NOMO-1 (cell line): ENCODE measurements around the gene SH3GL1.

ENCODE experiments used
- DNase-seq, 2 experiments: peaks; one replicate each; lab custom pipeline; 2025; ENCODE audit not compliant: unreplicated experiment in 2 of 2; lab: John Stamatoyannopoulos, UW

The SH3GL1 gene, protein sequence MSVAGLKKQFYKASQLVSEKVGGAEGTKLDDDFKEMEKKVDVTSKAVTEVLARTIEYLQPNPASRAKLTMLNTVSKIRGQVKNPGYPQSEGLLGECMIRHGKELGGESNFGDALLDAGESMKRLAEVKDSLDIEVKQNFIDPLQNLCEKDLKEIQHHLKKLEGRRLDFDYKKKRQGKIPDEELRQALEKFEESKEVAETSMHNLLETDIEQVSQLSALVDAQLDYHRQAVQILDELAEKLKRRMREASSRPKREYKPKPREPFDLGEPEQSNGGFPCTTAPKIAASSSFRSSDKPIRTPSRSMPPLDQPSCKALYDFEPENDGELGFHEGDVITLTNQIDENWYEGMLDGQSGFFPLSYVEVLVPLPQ

DNA sequence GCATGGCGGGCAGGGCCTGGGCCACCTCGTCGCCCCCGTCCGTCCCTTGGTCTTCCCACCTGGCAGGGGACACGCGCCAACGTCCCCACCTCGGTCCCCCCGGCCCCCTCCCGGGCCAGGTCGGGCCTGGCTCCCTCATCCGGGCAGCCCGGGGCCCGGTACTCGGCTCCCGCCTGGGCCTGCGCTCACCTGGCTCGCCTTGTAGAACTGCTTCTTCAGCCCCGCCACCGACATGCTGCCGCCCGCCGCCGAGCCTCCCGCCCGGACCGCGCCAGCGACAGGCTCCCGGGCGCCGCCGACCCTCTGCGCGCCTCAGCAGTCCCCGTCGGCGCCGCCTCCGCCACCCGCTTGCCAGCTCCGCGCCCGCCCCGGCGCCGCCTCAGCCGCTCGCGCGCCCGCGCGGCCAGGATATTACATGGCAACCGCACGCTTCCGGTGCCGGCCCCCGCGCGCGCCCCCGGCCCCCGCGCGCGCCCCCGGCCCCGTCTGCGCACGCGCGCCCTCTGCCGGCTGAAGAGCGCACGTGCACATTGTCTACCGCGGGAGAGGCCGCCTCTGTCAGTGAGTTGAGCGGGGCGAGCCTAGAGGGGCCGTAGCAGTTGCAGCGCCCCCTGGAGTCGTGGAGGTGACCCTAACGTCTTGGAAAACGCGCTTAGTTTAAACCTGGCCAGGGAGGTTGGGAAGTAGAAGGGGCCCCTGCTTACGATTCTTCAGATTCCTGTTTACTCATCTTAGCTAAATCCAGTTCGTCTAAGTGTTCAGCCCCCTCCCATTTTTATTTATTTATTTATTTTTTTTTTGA is at the start of gene SH3GL1:
Gene SH3GL1, minus strand, starts transcription at position 413 of the 802 bp plus-strand sequence. Its CDS starts 179 bp downstream, at position 234.
- DNase-seq: peak; percentile 86 to 92

DNA sequence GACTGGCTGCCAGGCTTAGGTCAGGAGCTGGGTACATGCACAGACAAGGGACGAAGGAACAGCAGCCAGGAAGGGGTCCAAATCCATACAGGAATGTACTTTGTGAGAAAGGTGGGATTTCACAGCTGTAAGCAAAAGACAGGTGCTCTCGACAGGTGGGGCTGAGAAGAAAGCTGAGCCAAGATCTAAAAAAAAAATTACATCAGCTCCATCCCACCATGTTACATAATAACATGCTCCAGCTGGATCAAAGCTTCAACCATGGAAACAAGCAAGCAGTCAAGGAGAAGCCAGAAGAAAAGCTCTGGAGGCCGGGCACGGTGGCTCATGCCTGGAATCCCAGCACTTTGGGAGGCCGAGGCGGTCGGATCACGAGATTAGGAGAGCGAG is 49.3 kb upstream of the SH3GL1 start:
- no peak for DNase-seq

DNA sequence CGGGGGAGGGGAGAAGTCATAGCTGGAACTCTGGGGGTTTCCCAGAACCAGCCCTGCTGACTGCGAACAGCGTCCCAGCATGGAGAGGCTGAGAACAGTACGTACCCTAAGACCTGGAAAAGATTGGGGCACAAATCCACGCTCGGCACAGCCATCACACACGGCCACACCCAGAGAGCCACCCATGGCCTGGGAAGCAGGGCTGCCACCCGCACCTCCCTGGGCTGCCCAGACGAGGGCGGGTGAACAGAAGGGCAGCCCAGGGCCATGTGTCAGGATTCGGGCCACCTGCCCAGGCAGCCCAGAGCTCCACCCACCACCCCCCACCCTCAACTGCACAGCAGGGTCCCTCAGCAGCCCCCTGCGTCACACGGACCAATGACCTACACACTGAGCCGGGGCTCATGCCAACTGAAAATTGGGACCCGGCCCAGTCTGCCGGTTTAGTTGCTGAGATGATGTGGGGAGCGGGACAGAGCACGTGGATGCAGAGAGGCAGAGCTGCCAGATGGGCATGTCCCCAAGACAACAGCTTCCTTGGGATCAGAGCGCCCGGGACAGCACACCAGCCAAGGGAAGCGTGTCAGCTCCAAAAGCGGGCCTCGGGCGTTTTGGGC is 48.8 kb upstream of the SH3GL1 start:
- DNase-seq: no peak

DNA sequence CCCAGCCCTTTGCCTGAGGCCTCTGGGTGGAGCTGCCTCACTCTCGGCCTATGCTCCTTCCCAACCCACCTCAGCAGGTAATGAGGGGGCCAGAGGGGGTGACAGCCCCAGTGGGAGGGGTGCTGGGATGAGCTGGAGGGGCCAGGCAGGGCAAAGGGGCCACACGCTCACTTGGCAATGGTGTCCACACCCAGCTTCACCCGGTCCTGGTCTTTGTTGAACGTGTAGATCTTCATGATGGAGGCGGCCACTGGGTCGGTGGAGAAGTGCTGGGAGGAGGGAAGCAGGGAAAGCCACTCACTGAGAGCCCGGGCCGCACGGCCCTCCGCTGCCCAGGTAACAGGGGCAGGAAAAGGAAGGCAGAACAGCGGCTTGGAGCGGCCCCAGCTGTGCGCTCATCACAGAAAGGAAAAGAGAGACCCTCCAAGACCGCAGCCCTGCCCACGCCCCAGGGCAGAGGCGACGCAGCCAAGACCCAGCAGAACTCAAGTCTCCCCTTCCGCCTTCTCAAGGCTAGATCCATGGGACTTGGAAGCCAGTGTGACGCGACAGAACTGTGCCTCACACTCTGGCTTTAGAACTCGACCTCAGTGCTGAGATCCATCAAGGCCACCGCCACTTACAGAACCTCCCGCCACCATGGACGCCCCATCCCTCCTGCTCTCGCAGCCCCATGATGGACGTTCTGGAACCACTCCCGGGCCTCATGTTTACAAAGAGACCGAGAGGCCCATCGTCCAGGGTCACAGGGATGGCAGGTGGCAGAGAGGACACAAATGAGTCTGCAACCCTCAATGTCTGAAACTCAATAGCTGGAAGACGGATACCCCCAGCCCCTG is 48.0 kb upstream of the SH3GL1 start:
- no peak for DNase-seq

DNA sequence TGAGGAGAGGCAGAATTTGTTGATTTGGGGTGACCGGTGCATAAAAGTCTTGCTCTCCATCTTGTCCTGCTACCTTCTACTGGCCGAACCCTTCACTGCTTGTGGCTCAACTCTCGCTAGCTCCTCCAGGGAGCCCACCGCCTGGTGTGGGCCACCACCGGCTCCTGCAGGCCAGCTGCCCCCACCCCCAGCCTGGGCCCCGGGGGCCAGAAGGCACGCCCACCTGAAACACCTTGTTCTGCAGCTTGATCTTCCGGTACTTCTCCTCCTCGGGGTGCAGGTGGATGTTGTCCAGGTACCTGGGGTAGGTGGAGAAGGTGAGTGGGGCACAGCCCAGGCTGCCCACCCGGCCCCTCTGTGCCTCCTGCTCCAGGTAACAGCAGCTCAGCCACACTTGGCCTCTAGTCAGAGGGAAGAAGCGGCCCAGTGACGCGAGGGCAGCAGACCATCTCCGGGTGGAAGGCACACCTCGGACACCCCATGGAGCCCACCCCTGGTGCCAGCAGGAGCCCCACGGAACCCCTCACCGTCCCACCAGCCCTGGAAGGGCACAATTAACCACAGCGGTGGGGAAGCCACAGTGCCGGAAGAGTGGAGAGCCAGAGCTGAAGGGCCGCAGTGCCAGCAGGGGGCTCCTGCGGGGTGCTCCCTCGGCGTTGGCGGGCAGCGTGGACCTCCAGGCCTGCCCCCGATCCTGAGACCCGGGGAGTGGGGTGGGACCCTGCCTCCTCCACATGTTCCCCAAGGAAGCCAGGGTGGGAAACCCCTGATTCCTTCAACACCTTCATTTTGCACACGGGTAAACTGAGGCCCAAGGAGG is 47.2 kb upstream of the SH3GL1 start:
- DNase-seq: no peak

DNA sequence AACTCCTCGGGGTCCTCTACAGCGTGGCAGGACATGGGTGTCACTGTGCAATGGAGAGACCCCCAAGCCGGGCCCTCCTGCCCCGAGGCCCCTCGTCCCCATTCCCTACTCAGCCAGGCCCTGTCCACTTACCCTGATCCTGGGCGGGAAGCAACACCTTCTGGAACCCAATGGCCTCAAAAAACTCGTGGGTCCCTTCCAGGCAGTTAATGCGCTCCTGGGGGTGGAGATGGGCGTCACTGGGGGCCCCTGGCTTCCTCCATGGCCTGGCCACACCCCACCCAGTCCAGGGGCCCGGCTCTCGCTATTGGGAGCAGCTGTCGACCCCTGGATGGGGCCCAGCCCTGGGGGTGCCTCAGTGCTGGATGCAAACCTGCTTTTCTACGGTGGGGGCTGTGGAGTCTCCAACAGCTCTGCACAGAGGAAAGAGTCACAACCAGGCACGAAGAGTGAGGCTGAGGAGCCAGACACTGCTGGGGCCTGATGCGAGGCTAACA is 46.4 kb upstream of the SH3GL1 start:
- DNase-seq: no peak

DNA sequence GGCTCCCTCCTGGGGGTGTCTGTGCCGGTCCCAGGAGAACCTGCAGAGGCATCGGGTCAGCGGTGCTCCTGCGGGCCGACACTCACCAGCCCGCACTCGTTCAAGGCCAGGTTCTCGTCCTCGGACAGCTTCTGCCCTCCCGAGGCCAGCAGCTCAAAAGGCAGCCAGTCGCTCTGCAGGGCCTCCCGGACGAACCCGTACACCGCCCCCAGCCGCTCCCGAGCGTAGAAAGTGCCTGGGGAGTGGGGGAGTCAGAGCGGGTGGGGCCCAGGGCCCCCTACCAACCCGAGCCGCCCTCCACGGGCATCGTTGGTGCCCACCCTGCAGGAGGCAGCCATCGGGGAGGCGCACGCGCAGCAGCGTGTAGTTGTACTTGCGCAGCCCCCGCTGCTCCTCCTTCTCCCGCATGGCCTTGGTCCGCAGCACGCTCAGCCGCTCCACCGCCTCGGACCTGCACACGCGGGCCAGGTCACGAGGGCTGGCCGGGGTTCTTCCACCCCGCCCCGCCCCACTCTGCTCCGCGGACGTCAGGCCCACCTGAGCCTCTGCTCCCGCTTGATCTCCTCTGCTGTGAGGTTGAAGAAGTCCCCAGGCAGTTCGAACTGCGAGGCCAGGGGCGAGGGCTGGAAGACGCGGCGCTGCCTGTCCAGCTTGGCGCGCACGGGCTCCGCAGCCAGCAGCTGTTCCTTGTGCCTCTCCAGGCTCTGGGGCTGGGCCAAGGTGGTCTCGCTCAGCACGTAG is 45.8 kb upstream of the SH3GL1 start:
- DNase-seq: no peak

DNA sequence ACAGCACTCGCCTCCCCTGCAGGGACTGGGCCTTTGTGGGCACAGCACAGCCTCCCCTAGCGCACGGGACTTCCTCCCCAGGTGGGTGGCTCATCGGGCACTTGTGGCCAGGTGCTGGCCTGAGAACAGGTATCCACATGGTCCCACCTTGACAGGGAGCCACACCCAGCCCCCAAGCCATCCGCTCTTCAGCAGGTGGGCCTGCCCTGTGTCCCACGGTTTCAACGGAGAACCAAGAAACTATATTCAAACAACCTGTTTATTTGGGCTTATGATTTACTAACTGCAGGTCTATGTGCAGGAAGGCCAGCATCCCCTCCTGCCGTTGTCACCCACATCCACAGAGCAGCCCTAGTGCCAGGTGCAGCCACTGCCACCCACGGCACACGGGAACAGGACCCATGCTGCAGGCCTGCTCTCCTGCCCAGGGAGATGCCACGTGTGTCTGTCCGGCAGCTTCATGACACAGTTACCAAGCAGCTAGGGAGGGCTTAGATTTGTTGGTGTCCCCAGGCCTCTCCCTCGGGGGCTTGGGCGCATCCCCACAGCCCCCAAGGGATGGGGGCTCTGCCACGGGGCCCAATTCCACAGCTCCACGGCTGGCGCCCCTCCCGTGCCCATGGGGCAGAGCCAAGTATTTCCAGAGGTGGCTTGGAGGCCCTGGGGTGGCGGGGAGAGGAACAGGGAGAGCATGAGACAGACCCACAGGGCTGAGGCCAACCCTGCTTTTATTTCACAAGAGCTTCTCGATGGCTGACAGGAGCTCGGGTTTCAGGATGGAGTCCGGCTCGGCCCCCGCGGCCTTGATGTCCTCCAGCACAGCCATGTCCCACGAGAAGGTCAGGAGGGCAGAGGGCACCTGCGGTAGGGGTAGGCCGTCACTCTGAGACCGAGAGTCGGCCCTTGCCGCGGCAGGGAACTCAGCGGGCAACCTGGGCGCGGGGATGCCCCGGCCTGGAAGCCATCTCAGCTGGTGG is 44.7 kb upstream of the SH3GL1 start:
- no peak for DNase-seq

DNA sequence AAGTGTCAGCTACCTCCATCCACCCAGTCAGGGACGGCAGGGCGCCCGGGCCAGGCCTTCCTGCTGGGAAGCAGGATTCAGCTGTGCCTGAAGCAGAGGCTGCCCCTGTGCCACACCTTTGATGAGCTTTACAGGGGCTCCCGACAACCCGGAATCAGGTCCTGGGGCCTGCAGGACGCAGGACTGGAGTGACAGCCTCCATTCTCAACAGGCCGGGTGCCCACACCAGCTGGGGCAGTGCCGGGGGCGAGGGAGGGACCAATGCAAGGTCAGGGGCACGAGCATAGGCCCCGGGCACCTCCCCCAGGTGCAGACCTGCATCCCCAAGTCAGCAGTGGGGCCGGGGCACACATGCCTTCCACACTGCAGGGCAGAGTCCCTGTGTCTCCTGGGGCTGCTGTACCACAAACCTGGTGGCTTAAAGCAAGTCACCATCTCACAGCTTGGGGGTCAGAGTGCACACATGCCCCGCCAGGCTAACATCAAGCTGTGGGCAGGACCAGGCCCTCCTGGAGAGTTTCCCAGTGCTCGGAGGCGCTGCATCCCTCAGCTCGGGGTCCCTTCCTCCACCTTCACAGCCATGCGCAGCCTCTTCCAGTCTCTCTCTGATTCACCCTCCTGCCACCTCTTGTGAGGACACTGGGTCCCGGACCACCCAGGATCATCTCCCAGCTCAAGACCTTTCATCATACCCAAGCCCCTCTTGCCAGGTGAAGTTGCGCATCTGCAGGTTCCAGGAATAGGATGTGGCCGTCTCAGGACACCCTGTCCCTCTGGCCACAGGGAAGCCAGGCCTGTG is 43.8 kb upstream of the SH3GL1 start:
- DNase-seq: no peak

DNA sequence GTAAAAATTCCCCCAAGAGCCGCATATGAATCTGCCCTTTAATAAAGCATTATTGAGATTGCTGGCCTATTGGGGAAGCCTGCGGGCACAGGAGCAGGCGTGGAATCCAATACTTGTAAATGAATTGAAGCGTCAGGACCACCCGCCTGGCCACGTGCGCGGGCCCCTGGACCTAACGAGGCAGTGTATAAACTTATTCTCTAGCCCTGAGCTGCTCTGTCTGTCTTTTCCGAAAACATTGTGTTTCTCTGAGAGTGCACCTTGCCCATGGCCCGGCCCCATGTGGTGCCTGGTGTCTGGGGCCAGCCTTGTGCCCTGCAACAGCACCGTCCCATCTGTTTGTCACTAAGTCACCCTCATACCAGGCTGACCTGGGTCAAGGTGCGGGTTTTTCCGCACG is 42.8 kb upstream of the SH3GL1 start:
- no peak for DNase-seq

DNA sequence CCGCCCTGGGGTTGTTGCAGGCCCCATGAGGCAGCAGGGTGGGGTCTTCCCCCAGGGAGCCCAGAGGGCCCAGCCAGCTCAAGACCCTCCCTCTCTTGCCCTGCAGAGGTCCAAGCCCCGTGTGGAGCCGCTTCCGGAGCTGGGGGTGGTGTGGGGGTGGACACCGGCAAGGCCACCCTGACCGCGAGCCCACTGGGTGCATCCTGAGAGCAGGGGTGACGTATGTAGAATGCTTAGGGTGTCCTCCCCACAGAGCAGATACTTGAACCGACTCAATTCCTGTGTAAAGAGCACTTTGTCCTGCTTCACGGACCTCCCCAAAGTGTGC is 42.4 kb upstream of the SH3GL1 start:
- DNase-seq: no peak

DNA sequence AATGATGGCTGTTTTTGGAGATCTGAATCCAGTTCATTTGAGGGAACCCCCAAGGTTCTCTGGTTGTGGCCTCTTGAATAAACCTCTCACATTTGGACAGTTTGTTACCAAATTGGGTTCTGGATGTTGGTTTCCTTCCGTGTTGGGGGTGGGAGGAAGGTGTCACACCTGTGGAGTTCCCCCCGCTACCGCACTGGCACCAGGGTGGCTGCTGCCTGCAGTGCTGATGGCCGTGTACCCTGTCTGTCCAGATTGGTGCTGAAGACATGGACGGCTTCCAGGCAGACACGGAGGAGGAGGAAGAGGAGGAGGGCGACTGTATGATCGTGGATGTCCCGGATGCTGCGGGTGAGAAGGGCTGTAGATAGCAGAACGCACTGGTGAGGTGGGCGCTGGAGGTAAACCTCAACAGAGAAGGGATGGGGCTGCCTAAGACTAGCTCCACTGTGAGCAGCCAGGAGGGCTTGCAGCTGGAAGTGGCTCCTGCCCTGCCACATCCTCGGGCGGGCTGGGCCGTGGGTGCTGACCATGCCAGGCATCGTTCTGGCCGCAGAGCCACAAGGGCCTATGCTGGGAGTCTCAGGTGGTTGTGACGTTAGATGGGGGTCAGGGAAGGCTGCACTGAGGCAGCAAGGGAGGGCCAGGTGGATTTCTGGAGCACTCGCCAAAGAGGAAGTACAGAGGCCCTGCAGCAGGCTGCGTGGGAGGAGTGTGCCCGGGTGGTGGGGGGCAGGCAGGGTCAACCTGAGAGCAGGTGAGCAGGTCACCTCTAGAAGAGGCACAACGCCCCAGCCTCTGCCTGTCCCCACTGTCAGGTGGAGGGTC is 41.9 kb upstream of the SH3GL1 start:
- no peak for DNase-seq

DNA sequence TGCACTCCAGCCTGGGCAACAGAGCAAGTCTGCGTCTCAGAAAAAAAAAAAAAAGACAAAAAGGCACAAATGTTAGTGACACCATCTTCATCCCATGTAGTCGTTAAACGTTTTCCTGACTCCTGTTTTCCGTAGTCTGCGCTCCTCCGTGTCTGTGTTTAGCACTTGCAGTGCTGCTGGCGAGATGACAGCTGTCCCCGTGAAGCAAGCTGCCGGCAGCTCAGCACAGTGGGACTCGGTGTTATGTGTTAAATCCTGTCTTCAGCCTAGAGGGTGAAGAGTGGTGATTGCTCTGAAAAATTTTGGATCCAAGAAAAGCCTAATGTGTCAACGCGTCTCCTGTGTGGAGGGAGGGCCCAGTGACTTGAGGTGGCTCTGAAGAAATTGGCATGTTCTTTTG is 38.9 kb upstream of the SH3GL1 start:
- no peak for DNase-seq

DNA sequence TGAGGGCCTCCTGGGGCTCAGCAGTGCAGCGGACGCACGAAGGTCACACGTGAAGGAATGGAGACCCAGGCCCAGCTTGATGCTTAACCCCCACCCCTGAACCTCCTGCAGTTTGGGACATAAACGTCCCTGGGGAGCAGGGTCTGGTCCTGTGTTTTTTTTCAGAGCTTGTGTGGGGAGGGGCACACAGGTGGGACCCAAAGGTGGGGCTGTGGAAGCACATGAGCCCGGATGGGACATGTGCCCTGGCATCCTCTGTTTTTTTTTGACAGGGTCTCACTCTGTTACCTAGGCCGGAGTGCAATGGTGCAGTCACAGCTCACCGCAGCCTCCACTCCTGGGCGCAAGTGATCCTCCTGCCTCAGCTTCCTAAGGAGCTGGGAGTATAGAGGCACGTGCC is 36.8 kb upstream of the SH3GL1 start:
- DNase-seq: no peak

DNA sequence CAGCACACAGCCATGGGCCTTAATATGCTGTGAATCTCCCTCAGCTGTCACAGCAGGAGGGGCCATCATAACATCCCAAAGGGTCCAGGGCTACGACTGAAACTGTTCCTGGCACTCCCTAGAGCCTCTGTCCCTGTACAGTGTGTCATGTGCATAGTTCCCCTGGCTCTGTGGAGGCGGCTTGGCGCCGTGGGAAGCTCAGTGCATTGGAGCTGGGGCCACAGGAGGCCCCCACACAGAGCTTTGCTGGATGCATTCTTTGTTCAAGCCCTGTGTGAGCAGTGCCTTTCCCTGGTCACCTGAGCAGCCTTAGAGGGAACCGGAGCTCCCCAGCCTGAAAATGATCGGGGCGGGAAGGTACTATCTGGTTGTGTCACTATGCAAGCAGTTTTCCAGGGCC is 35.9 kb upstream of the SH3GL1 start:
- DNase-seq: no peak

DNA sequence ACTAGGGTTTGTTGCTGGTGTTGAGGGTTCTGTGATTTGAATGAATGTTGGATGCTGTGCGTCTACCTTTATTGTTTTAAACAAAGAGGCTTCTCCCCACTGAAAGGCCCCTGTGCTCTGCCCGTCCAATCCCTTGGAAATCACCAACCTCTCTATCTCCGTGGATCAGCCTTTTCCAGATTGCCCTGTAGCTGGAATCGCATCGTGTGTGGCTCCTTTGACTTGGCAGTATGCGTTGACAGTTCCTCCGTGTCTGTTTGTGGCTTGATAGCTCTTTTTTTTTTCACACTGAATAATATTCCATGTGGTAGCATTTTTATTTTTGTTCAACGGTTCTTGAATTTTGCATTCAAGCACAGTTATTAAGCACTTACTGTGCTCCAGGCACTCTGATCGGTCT is 34.0 kb upstream of the SH3GL1 start:
- no peak for DNase-seq
